Body of pancreas (tissue), 4 donors: ENCODE measurements around the gene PSG5.

Source experiments
- CTCF ChIP-seq, 7 experiments: fragments of 450-650 bp in 4 of 7; fragments of 200-600 bp in 3 of 7; sonication (generic) in 3 of 7; IDR thresholded peaks; one replicate each; pipeline ENCODE4 v1.5.1; 2016 to 2019; ENCODE audit warnings: antibody characterized with exemption in 7 of 7
- POLR2A ChIP-seq, 3 donors: fragments of 450-650 bp; IDR thresholded peaks; one replicate each; pipeline ENCODE4 v1.6.1; 2016; ENCODE audit warnings: antibody characterized with exemption in 3 of 3, mild to moderate bottlenecking in 2 of 3

GRCh38 chr19:43152214-43152613 is 34.1 kb downstream of the PSG5 start:
- TF ChIP-seq POLR2A (IDR thresholded peaks at IDR 0.05) (no peak), CTCF (IDR thresholded peaks at IDR 0.05) (no peak)
